GM15510 (cell line): Measurements from ENCODE around the gene MYBPC3.

Experiments
- POLR2A ChIP-seq: IDR thresholded peaks from 3 replicates; pipeline ENCODE4 v1.6.1; 2011; ENCODE audit warnings: borderline replicate concordance; ENCODE audit not compliant: insufficient read length; ENCODE audit errors: extremely low read depth

Gene MYBPC3

DNA sequence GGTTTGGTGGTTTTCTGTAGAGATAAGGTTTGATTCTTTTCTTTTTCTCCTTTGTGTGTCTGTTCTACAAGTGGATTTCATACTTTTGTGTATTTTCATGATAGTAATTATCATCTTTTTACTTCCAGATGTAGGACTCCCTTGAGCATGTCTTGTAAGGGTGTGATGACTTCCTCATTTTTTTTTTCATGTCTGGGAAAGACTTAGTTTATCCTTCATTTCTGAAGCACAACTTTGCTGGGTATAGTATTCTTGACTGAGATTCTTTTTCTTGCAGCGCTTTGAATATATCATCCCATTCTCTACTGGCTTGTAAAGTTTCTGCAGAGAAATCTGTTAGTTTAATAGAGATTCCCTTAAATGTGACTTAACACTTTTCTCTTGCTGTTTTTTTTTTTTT lies 49.6 kb downstream of the MYBPC3 start:
- TF ChIP-seq POLR2A, result no peak

DNA sequence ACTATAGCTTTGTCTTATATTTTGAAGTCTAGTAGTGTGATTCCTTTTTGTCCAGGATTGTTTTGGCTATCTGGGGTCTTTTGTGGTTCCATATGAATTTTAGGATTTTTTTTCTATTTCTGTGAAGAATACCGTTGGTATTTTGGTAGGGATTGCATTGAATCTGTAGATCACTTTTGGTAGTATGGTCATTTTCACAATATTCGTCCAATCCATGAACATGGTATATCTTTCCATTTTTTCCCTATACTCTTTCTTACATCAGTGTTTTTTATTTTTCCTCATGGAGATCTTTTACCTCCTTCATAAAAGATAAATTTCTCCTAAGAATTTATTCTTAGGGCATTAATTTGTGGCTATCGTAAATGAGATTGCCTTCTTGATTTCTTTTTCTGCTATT lies 53.4 kb downstream of the MYBPC3 start:
- TF ChIP-seq POLR2A, result no peak

DNA sequence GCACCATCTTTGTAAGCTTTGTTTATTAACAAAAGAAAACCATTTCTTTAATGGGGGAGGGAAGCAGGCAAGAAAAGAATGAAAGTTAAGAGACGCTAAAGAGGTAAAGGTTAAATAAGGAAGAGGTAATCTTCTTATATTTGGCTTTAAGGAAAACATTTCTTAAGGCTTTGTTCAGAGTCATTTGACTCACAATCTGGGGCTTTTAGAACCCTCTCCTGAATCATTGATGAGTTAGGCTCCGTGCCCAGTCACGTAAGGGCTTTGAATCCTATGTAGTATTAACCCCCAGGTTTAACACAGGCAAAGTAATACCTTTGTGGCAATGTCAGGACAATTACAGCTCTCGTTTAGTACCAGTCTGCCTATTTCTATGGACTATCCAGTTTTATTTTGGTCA lies 56.5 kb downstream of the MYBPC3 start:
- TF ChIP-seq POLR2A, result no peak

DNA sequence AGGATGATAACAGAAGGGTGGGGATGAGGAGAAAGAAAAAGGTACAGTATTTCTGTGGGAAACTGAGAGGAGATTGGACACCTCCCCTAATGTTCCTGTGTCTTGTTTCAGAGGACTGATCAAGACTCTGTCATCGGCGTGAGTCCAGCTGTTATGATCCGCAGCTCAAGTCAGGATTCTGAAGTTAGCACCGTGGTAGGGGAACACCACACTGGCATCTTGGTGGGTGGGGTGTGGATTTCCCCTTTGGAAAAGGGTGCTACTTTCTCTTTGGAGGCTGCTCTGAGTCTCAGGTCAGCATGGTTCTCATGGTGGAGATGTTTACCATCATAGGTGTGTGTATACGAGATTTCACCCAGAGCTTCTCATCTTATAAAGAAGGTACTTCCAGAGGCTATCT lies 57.1 kb downstream of the MYBPC3 start:
- no peak for TF ChIP-seq POLR2A

DNA sequence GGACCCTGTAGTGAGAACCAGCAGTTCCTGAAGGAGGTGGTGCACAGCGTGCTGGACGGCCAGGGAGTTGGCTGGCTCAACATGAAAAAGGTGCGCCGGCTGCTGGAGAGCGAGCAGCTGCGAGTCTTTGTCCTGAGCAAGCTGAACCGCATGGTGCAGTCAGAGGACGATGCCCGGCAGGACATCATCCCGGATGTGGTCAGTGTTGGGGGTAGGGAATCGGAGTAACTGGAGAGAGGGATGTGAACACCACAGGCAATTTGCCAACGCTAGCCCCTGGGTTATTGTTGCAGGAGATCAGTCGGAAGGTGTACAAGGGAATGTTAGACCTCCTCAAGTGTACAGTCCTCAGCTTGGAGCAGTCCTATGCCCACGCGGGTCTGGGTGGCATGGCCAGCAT lies 62.6 kb downstream of the MYBPC3 start:
- no peak for TF ChIP-seq POLR2A

DNA sequence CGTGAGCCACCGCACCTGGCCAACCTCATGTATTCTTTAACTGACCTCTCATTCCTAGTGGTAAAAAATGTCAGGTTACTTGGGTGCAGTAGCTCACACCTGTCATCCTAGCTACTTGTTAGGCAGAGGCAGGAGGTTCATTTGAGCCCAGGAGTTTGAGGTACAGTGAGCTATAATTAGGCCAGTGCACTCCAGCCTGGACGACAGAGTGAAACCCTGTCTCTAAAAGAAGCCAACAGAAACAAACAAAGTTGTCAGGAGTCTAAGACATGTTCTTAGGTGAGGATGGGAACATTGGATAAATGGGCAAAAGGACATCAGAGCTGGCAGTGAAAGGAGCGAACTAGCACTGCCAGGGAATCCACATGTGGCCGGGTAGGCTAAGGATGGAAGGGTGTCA lies 64.4 kb downstream of the MYBPC3 start:
- no peak for TF ChIP-seq POLR2A

DNA sequence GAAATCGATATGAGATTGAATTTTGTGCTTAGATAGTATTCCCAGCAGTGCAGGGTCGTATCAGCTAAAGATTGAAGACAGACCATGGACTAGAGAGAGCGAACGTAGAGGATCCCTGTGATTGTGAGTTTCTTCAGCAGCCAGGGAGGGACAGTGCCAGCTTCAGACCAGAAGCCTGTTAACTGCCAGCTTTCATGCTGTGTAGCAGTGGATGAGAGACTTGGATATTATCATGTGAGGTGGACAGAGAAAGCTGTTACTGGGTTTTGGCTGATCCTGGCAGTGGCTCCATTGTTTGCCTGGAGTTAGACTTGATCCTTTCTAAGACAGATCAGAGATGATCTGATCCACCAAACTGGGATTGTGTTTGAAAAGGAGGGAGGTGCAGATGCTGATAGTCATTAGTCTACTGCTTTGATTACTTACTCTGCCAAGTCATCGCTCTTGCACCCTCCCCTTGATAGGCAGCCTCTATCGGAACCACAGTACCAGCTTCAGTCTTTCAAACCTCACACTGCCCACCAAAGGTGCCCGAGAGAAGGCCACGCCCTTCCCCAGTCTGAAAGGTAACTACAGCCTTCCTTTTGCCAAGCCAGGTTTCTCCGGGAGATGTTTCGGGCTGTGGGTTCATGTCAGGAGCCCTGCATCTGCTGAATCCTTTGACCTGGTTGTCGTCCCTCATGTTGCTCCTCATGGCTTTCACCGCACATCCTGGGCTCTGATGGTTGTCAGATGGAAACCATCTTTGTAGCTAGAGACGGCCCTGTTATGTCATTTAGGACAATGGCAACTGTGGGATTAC lies 66.3 kb downstream of the MYBPC3 start:
- no peak for TF ChIP-seq POLR2A

DNA sequence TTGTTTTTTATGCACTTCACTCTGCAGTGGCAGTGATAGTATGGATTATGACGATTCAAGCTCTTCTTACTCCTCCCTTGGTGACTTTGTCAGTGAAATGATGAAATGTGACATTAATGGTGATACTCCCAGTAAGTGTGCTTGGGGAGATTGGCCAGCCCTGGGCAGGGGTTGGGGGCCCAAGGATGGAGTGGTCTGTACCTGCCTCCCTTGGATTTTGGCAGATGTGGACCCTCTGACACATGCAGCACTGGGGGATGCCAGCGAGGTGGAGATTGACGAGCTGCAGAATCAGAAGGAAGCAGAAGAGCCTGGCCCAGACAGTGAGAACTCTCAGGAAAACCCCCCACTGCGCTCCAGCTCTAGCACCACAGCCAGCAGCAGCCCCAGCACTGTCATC lies 68.4 kb downstream of the MYBPC3 start:
- no peak for TF ChIP-seq POLR2A

DNA sequence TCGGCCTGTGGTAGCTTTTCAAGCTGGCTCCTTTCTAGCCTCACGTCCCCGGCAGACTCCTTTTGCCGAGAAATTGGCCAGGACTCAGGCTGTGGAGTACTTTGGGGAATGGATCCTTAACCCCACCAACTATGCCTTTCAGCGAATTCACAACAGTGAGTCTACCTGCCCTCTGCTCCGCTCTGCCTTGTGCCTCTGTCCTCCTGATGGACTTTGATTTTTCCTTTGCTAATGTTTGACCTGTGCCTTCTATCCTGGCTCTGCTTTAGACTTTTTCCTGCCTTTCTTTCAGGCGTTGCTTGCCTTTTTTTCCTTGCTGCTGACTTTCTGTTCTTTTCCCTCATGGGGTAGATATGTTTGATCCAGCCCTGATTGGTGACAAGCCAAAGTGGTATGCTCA lies 70.0 kb downstream of the MYBPC3 start:
- no peak for TF ChIP-seq POLR2A
